Neuronal stem cell (in vitro differentiated cells): ENCODE data around the gene TMEM14C.

Experiments used
- DNase-seq: peaks from one replicate; pipeline ENCODE4 v3.0.0-alpha.2; 2013; ENCODE audit warnings: low spot score
- H2AFZ ChIP-seq: one replicate; pipeline ENCODE4 v1.6.1; 2013; ENCODE audit warnings: mild to moderate bottlenecking, low read length, inconsistent platforms
- H2AK5ac ChIP-seq: 2 replicates; pipeline ENCODE4 v1.6.1; 2013; ENCODE audit warnings: low read depth, mild to moderate bottlenecking, inconsistent platforms, low read length, moderate library complexity, mixed read lengths
- H2BK120ac ChIP-seq: 2 replicates; pipeline ENCODE4 v1.6.1; 2013; ENCODE audit warnings: low read depth, mild to moderate bottlenecking, inconsistent platforms, low read length, moderate library complexity, mixed read lengths
- H2BK12ac ChIP-seq: one replicate; pipeline ENCODE4 v1.6.1; 2013; ENCODE audit warnings: low read length, inconsistent platforms
- H2BK15ac ChIP-seq: 2 replicates; pipeline ENCODE4 v1.6.1; 2013; ENCODE audit warnings: mild to moderate bottlenecking, low read length, inconsistent platforms, mixed read lengths
- H2BK5ac ChIP-seq: one replicate; pipeline ENCODE4 v1.6.1; 2013; ENCODE audit warnings: inconsistent platforms, mild to moderate bottlenecking, low read length, moderate library complexity
- H3K14ac ChIP-seq: one replicate; pipeline ENCODE4 v1.6.1; 2013; ENCODE audit warnings: low read length, inconsistent platforms
- H3K18ac ChIP-seq: 2 replicates; pipeline ENCODE4 v1.6.1; 2013; ENCODE audit warnings: low read length, inconsistent platforms
- H3K23ac ChIP-seq: 2 replicates; pipeline ENCODE4 v1.6.1; 2013; ENCODE audit warnings: low read depth, mild to moderate bottlenecking, mixed read lengths, low read length, inconsistent platforms; ENCODE audit not compliant: poor library complexity
- H3K27ac ChIP-seq: replicated peaks from 3 replicates; pipeline ENCODE4 v1.5.1; 2013; ENCODE audit warnings: low read length, inconsistent platforms
- H3K27me3 ChIP-seq, 3 experiments: 2 replicates each; pipeline ENCODE4 v1.6.1; 2013; ENCODE audit warnings: low read length in 3 of 3, mild to moderate bottlenecking in 2 of 3, inconsistent platforms in 1 of 3, low read depth in 1 of 3, mixed read lengths in 1 of 3, moderate library complexity in 1 of 3; ENCODE audit not compliant: control insufficient read depth in 3 of 3, insufficient read depth in 3 of 3
- H3K36me3 ChIP-seq, 2 donors: replicated peaks in 1 of 2; 2 replicates each; pipeline ENCODE4 v1.6.1; 2013; ENCODE audit warnings: low read length in 2 of 2; ENCODE audit not compliant: control insufficient read depth in 2 of 2, insufficient read depth in 2 of 2
- H3K4ac ChIP-seq: 2 replicates; pipeline ENCODE4 v1.6.1; 2013; ENCODE audit warnings: inconsistent platforms, mild to moderate bottlenecking, low read length, moderate library complexity
- H3K4me1 ChIP-seq, 2 donors: 1 replicate in 1 of 2; 2 replicates in 1 of 2; pipeline ENCODE4 v1.6.1; 2013; ENCODE audit warnings: low read length in 2 of 2, low read depth in 1 of 2; ENCODE audit not compliant: control insufficient read depth in 2 of 2, insufficient read depth in 1 of 2
- H3K4me2 ChIP-seq: one replicate; pipeline ENCODE4 v1.6.1; 2013; ENCODE audit warnings: mild to moderate bottlenecking, low read length, inconsistent platforms; ENCODE audit not compliant: insufficient read depth, poor library complexity, severe bottlenecking
- H3K4me3 ChIP-seq, 2 donors: 2 replicates each; pipeline ENCODE4 v1.5.1; 2013; ENCODE audit warnings: low read length in 2 of 2, mild to moderate bottlenecking in 2 of 2, inconsistent platforms in 1 of 2, moderate library complexity in 1 of 2
- H3K79me1 ChIP-seq: one replicate; pipeline ENCODE4 v1.6.1; 2013; ENCODE audit warnings: low read depth, mild to moderate bottlenecking, inconsistent platforms, low read length, moderate library complexity
- H3K9ac ChIP-seq: one replicate; pipeline ENCODE4 v1.6.1; 2013; ENCODE audit warnings: mild to moderate bottlenecking, low read depth, low read length, inconsistent platforms; ENCODE audit not compliant: poor library complexity
- H3K9me3 ChIP-seq, 2 donors: replicated peaks in 1 of 2; 2 replicates each; pipeline versions ENCODE3 to v1.6.1; 2013; ENCODE audit warnings: low read length in 2 of 2, mild to moderate bottlenecking in 2 of 2, inconsistent platforms in 1 of 2, low read depth in 1 of 2, mixed read lengths in 1 of 2, moderate library complexity in 1 of 2; ENCODE audit not compliant: control insufficient read depth in 2 of 2, insufficient read depth in 1 of 2
- H4K8ac ChIP-seq: one replicate; pipeline ENCODE4 v1.6.1; 2013; ENCODE audit warnings: low read depth, mild to moderate bottlenecking, inconsistent platforms, low read length, moderate library complexity
- H4K91ac ChIP-seq: one replicate; pipeline ENCODE4 v1.6.1; 2013; ENCODE audit warnings: low read length, low read depth, mild to moderate bottlenecking, inconsistent platforms; ENCODE audit not compliant: poor library complexity
- WGBS, 2 donors: extraction: QIAGEN DNeasy Blood & Tissue Kit; methylation state at CpG; one replicate each; pipeline ENCODE4 v1.1.7; 2013; ENCODE audit warnings: missing lambda C conversion rate in 2 of 2, mixed read lengths in 1 of 2; ENCODE audit not compliant: insufficient read length in 2 of 2, insufficient replicate concordance in 1 of 2; ENCODE audit errors: extremely low coverage in 2 of 2; 5-methylcytosine and 5-hydroxymethylcytosine counted together

TMEM14C gene

GRCh38 chr6:10695086-10695657, 27.7 kb upstream of the TMEM14C start:
- Histone ChIP-seq H3K4me1 (peaks cover 5 to 10% of the 10 kb centered on the region in 2 donors), H2BK120ac (no peak overlapping the region), H3K23ac (no peak overlapping the region), H3K18ac (peak overlapping the region; percentile 52), H3K4me3 (peak overlapping the region; percentile 82 to 100), H3K79me1 (peaks cover 4% of the 10 kb centered on the region), H2AFZ (peak overlapping the region; percentile 88), H3K4me2 (peak overlapping the region; percentile 70), H4K91ac (no peak overlapping the region), H2AK5ac (no peak overlapping the region), H4K8ac (no peak overlapping the region), H3K27ac (peak overlapping the region; percentile 62), H2BK12ac (no peak overlapping the region), H2BK15ac (no peak overlapping the region), H3K4ac (no peak overlapping the region), H3K9me3 (peaks cover 0 to 5% of the 10 kb centered on the region in 2 donors), H3K27me3 (no peaks in the 10 kb centered on the region), H3K9ac (peak overlapping the region; percentile 38), H3K14ac (no peak overlapping the region), H2BK5ac (no peak overlapping the region), H3K36me3 (peaks cover 8 to 44% of the 10 kb centered on the region in 2 donors)
- DNase-seq, result no peak
- no CpG with 5 or more reads among the region's 17 CpGs for WGBS, 2 donors

DNA sequence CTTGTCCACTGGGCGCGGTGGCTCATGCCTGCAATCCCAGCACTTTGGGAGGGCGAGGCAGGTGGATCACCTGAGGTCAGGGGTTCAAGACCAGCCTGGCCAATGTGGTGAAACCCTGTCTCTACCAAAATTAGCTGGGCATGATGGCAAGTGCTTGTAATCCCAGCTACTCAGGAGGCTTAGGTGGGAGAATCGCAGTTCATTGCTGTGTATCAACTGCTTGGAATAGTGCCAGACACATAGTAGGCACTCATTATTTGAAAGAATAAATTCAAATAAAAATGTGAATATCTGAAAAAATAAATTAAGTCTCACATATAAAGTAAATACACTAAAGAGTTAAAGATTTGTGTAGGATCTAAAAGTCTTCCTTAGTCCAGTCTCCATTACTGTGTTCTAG, 26.2 kb upstream of the TMEM14C start:
- Histone ChIP-seq H3K9ac (no peak overlapping the region), H3K79me1 (peaks cover 4% of the 10 kb centered on the region), H3K4me3 (peak overlapping the region in 1 of 2 donors; percentile 18), H3K4me2 (no peak overlapping the region), H2BK5ac (no peak overlapping the region), H2BK12ac (no peak overlapping the region), H4K8ac (no peak overlapping the region), H2AK5ac (no peak overlapping the region), H3K4ac (no peak overlapping the region), H3K36me3 (peaks cover 8 to 57% of the 10 kb centered on the region in 2 donors), H4K91ac (no peak overlapping the region), H2BK120ac (no peak overlapping the region), H2AFZ (no peak overlapping the region), H3K18ac (no peak overlapping the region), H3K4me1 (peaks cover 5 to 10% of the 10 kb centered on the region in 2 donors), H3K14ac (no peak overlapping the region), H3K9me3 (peaks cover 0 to 5% of the 10 kb centered on the region in 2 donors), H3K27ac (no peak overlapping the region), H3K23ac (no peak overlapping the region), H3K27me3 (no peaks in the 10 kb centered on the region), H2BK15ac (no peak overlapping the region)
- no peak for DNase-seq
- no CpG with 5 or more reads among the region's 4 CpGs for WGBS, 2 donors

DNA sequence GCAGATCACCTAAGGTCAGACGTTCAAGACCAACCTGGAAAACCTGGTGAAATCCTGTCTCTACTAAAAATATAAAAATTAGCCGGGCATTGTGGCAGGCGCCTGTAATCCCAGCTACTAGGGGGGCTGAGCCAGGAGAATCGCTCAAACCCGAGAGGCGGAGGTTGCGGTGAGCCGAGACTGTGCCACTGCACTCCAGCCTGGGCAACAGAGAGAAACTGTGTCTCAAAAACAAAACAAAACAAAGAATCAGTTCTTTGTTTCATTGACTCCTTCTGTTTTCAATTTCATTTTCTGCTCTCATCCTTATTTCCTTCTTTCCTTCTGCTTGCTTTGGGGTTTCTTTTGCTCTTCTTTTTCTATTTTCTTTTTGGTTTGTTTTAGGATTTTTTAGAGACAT, 8.9 kb upstream of the TMEM14C start:
- Histone ChIP-seq H3K23ac (no peak overlapping the region), H2BK12ac (no peak overlapping the region), H2BK120ac (no peak overlapping the region), H3K18ac (no peak overlapping the region), H2BK15ac (no peak overlapping the region), H3K4me3 (no peak overlapping the region), H3K4me2 (no peak overlapping the region), H2BK5ac (no peak overlapping the region), H3K79me1 (no peaks in the 10 kb centered on the region), H4K8ac (no peak overlapping the region), H3K9me3 (peaks cover 0 to 8% of the 10 kb centered on the region in 2 donors), H3K4me1 (no peaks in the 10 kb centered on the region), H3K14ac (no peak overlapping the region), H3K9ac (no peak overlapping the region), H2AFZ (no peak overlapping the region), H3K27me3 (no peaks in the 10 kb centered on the region), H3K36me3 (peaks cover 0 to 23% of the 10 kb centered on the region in 2 donors), H3K4ac (no peak overlapping the region), H2AK5ac (no peak overlapping the region), H3K27ac (no peak overlapping the region), H4K91ac (no peak overlapping the region)
- DNase-seq, result no peak
- no CpG with 5 or more reads among the region's 8 CpGs for WGBS, 2 donors

DNA sequence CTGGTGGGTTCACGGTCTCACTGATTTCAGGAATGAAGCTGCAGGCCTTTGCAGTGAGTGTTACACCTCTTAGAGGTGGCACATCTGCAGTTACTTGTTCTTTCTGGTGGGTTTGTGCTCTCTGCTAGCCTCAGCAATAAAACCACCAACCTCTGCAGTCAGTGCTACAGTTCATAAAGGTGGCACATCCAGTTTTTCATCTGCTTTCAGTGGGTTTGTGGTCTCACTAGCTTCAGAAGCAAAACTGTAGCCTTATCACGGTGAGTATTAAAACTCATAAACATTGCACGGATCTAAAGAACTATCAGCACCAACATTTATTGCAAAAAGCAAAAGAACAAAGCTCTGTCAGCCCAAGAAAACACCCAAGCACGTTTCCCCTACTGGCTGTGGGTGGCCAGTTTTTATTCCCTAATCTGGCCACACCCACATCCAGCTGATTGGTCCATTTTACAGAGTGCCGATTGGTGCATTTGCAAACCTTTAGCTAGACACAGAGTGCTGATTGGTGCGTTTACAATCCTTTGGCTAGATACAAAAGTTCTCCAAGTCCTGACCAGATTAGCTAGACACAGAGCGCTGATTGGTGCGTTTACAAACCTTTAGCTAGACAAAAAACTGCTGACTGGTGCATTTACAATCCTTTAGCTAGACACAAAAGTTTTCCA, 3.4 kb upstream of the TMEM14C start:
- no peak overlapping the region for H3K4me2 ChIP-seq
- no peak overlapping the region for H2AK5ac ChIP-seq
- peaks cover 7% of the 10 kb centered on the region in 2 donors for H3K4me1 ChIP-seq
- H3K9me3 ChIP-seq, result peaks cover 2 to 15% of the 10 kb centered on the region in 2 donors
- no peak overlapping the region for H3K18ac ChIP-seq
- no peak overlapping the region for H4K91ac ChIP-seq
- H2AFZ ChIP-seq, result no peak overlapping the region
- peak overlapping the region; percentile 79 for H3K4ac ChIP-seq
- no peak overlapping the region for H3K9ac ChIP-seq
- no peak overlapping the region for H4K8ac ChIP-seq
- peaks cover 1% of the 10 kb centered on the region for H3K79me1 ChIP-seq
- H2BK15ac ChIP-seq, result no peak overlapping the region
- no CpG with 5 or more reads among the region's 8 CpGs for WGBS, 2 donors
- H3K23ac ChIP-seq, result no peak overlapping the region
- no peak overlapping the region for H3K27ac ChIP-seq
- no peak overlapping the region for H3K4me3 ChIP-seq
- no peak overlapping the region for H2BK5ac ChIP-seq
- no peaks in the 10 kb centered on the region for H3K27me3 ChIP-seq
- H2BK12ac ChIP-seq, result no peak overlapping the region
- peaks cover 0 to 5% of the 10 kb centered on the region in 2 donors for H3K36me3 ChIP-seq
- DNase-seq, result no peak
- H2BK120ac ChIP-seq, result no peak overlapping the region
- no peak overlapping the region for H3K14ac ChIP-seq
